Measurements from ENCODE around the gene FANCC.

FANCC gene

GRCh38 chr9:95155220-95155619 lies 162.3 kb downstream of the FANCC start:
- no peak for TF ChIP-seq CTCF (conservative IDR thresholded peaks at IDR 0.05)
- no peak overlapping the region for H3K27ac ChIP-seq

- no peak for TF ChIP-seq CTCF (conservative IDR thresholded peaks at IDR 0.05)
- no peak overlapping the region for H3K27ac ChIP-seq
Measured at GRCh38 chr9:95150903-95151302, 166.6 kb downstream of the FANCC start.

- no peak for TF ChIP-seq CTCF (conservative IDR thresholded peaks at IDR 0.05)
- no peak overlapping the region for H3K27ac ChIP-seq
Measured at GRCh38 chr9:95148208-95148520, 169.3 kb downstream of the FANCC start.

GRCh38 chr9:95147452-95148207 lies 169.9 kb downstream of the FANCC start:
- no peak overlapping the region for H3K27ac ChIP-seq
- TF ChIP-seq CTCF (conservative IDR thresholded peaks at IDR 0.05) = no peak

GRCh38 chr9:95143591-95144561 lies 173.6 kb downstream of the FANCC start:
- no peak for TF ChIP-seq CTCF (conservative IDR thresholded peaks at IDR 0.05)
- no peak overlapping the region for H3K27ac ChIP-seq

GRCh38 chr9:95142728-95143127 lies 174.8 kb downstream of the FANCC start:
- no peak for TF ChIP-seq CTCF (conservative IDR thresholded peaks at IDR 0.05)
- no peak overlapping the region for H3K27ac ChIP-seq

GRCh38 chr9:95142315-95142714 lies 175.2 kb downstream of the FANCC start:
- TF ChIP-seq CTCF (conservative IDR thresholded peaks at IDR 0.05) = no peak
- H3K27ac ChIP-seq = no peak overlapping the region
